Caco-2 (cell line): Measurements from ENCODE around the gene ECEL1. TPM values are rescaled to one million over a fixed set of nuclear protein-coding genes. Genes with fewer than 3 reads are reported as not detected.
A peak's percentile ranks its signal among the peaks of the same experiment; 100 is the strongest.

ENCODE experiments used
- BruUV-seq: library from RNA; stranded (reverse); fragments of 400-500 nt; replicated peaks from 2 replicates; lab custom pipeline; 2021; lab: Mats Ljungman, UMichigan
- CTCF ChIA-PET: fragments of 300-600 bp; sonication (Branson Sonifier 250); formaldehyde crosslinking; loops from one replicate; lab custom pipeline; 2022; ENCODE audit warnings: antibody characterized with exemption; lab: Charles Lee
- POLR2A ChIA-PET: fragments of 300-600 bp; sonication (Branson Sonifier 250); formaldehyde crosslinking; loops from one replicate; lab custom pipeline; 2022; ENCODE audit warnings: antibody characterized with exemption; lab: Charles Lee
- DNase-seq, 2 experiments: peaks; one replicate each; pipeline versions ENCODE4 v3.0.0 to v3.0.0-alpha.2; 2020 to 2022
- H3K27me3 ChIP-seq: replicated peaks from 2 replicates; pipeline ENCODE4 v1.6.0; 2011; ENCODE audit warnings: low read length; ENCODE audit not compliant: control insufficient read depth, insufficient read depth
- H3K36me3 ChIP-seq: 2 replicates; pipeline ENCODE4 v1.5.1; 2011; ENCODE audit warnings: low read length; ENCODE audit not compliant: control insufficient read depth, insufficient read depth
- H3K4me1 ChIP-seq: fragments of 250-450 bp; sonication (Bioruptor Pico); 2 replicates; pipeline ENCODE4 v1.5.1; 2020; ENCODE audit warnings: mild to moderate bottlenecking
- H3K4me3 ChIP-seq: 2 replicates; pipeline ENCODE4 v1.5.1; 2011; ENCODE audit warnings: low read depth, mild to moderate bottlenecking, control low read depth, low read length
- H3K9me3 ChIP-seq: fragments of 250-450 bp; sonication (Bioruptor Pico); 2 replicates; pipeline ENCODE4 v1.5.1; 2020; ENCODE audit warnings: mild to moderate bottlenecking, moderate library complexity
- H3K27ac Mint-ChIP-seq: one replicate; pipeline ENCODE4 v1.8.0; 2022; ENCODE audit warnings: mixed read lengths; ENCODE audit not compliant: unreplicated experiment
- H3K27me3 Mint-ChIP-seq: one replicate; pipeline ENCODE4 v1.8.0; 2022; ENCODE audit warnings: mixed read lengths; ENCODE audit not compliant: insufficient read depth, unreplicated experiment
- H3K36me3 Mint-ChIP-seq: one replicate; pipeline ENCODE4 v1.8.0; 2022; ENCODE audit warnings: mild to moderate bottlenecking, mixed read lengths; ENCODE audit not compliant: insufficient read depth, unreplicated experiment
- H3K4me1 Mint-ChIP-seq: one replicate; pipeline ENCODE4 v1.8.0; 2022; ENCODE audit warnings: low read depth, mixed read lengths; ENCODE audit not compliant: unreplicated experiment
- H3K4me3 Mint-ChIP-seq: one replicate; pipeline ENCODE4 v1.8.0; 2022; ENCODE audit warnings: mild to moderate bottlenecking, moderate library complexity, mixed read lengths; ENCODE audit not compliant: unreplicated experiment
- H3K9me3 Mint-ChIP-seq: one replicate; pipeline ENCODE4 v1.8.0; 2022; ENCODE audit warnings: mixed read lengths; ENCODE audit not compliant: unreplicated experiment
- intact Hi-C: fragments of 100-400 bp; cut with micrococcal nuclease; formaldehyde crosslinking; loops from one replicate; pipeline ENCODE4 v1.10.0; 2022; ENCODE audit not compliant: unreplicated experiment
- total RNA-seq: library from RNA; stranded (reverse); gene quantifications from 2 replicates; pipeline ENCODE4 v1.2.3, GENCODE V29; 2022
- TF ChIP-seq, protein P1 (sequence below), 2 experiments: fragments of 200-600 bp in 1 of 2; IDR thresholded peaks; 1 replicate in 1 of 2; 2 replicates in 1 of 2; pipeline versions ENCODE4 v1.5.1 to v1.8.0; 2011 to 2022; ENCODE audit warnings: antibody characterized with exemption in 1 of 2, control low read depth in 1 of 2, inconsistent platforms in 1 of 2, low read depth in 1 of 2, low read length in 1 of 2, mild to moderate bottlenecking in 1 of 2, moderate library complexity in 1 of 2; ENCODE audit not compliant: insufficient read depth in 1 of 2, severe bottlenecking in 1 of 2, unreplicated experiment in 1 of 2

The ECEL1 gene
- total RNA-seq, 1 experiment from 2014 or later, result 6.4 TPM

DNA sequence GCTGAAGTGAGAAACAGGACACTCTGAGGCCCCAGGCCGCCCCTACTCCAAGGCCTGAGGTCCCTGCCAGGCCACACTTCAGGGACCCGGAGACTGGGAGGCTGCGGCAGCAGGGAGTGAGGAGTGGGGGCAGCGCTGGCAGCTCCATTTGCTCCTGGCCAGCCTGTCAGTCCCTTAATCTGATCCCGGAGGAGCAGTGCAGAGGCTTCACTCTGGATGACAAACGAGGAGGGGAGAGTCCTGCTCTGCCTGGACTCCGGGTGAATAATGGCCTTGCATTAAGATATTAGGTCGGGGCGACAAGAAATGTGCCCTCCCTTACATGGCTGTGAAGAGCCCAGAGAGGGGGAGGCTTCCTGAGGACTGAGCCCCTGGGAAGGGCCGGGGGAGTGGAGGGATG, 18.2 kb upstream of the ECEL1 start:
- Histone ChIP-seq H3K4me1 (no peaks in the 10 kb centered on the region), H3K4me3 (no peak overlapping the region), H3K9me3 (no peaks in the 10 kb centered on the region), H3K27me3 (no peaks in the 10 kb centered on the region), H3K36me3 (no peaks in the 10 kb centered on the region)
- TF ChIP-seq, protein P1, sequence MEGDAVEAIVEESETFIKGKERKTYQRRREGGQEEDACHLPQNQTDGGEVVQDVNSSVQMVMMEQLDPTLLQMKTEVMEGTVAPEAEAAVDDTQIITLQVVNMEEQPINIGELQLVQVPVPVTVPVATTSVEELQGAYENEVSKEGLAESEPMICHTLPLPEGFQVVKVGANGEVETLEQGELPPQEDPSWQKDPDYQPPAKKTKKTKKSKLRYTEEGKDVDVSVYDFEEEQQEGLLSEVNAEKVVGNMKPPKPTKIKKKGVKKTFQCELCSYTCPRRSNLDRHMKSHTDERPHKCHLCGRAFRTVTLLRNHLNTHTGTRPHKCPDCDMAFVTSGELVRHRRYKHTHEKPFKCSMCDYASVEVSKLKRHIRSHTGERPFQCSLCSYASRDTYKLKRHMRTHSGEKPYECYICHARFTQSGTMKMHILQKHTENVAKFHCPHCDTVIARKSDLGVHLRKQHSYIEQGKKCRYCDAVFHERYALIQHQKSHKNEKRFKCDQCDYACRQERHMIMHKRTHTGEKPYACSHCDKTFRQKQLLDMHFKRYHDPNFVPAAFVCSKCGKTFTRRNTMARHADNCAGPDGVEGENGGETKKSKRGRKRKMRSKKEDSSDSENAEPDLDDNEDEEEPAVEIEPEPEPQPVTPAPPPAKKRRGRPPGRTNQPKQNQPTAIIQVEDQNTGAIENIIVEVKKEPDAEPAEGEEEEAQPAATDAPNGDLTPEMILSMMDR (IDR thresholded peaks at IDR 0.05; ENCODE audit: insufficient read depth in 1 of 2, low read depth in 1 of 2, low read length in 1 of 2, severe bottlenecking in 1 of 2, unreplicated experiment in 1 of 2), result no peak
- H3K27me3 Mint-ChIP-seq, result no peaks in the 10 kb centered on the region
- no peaks in the 10 kb centered on the region for H3K36me3 Mint-ChIP-seq
- DNase-seq, result no peak
- no peak overlapping the region for H3K4me3 Mint-ChIP-seq
- H3K9me3 Mint-ChIP-seq, result no peaks in the 10 kb centered on the region
- BruUV-seq, result no TSS peak
- CTCF ChIA-PET, result no interaction called here
- POLR2A ChIA-PET, result no interaction called here
- H3K4me1 Mint-ChIP-seq, result no peaks in the 10 kb centered on the region
- intact Hi-C loops, result no loop called here
- H3K27ac Mint-ChIP-seq, result no peak overlapping the region

DNA sequence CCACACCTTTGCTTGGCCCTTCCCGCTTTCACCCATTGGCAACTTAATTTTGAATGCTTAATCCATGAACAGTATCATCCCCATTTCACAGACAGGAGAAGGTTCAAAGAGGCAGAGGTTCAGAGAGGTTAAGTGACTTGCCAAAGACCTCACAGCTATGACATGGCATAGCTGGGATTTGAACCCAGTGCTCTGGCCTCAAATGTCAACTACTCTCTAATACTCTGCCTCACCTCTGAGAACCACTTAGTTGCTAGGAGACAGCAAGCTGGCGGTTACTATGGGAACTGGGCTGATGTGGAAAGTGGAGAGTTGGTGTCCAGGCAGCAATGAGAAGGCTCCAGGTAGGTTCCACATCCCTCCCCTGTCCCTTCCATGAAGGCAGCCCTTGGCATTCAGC, 16.8 kb upstream of the ECEL1 start:
- H3K9me3 Mint-ChIP-seq, result no peaks in the 10 kb centered on the region
- H3K27me3 ChIP-seq, result no peaks in the 10 kb centered on the region
- BruUV-seq, result no TSS peak
- H3K4me3 Mint-ChIP-seq, result no peak overlapping the region
- intact Hi-C loops, result no loop called here
- DNase-seq, result no peak
- no peaks in the 10 kb centered on the region for H3K4me1 ChIP-seq
- no peaks in the 10 kb centered on the region for H3K9me3 ChIP-seq
- POLR2A ChIA-PET, result no interaction called here
- no peaks in the 10 kb centered on the region for H3K36me3 ChIP-seq
- no peaks in the 10 kb centered on the region for H3K36me3 Mint-ChIP-seq
- CTCF ChIA-PET, result no interaction called here
- H3K27me3 Mint-ChIP-seq, result no peaks in the 10 kb centered on the region
- H3K4me3 ChIP-seq, result no peak overlapping the region
- H3K27ac Mint-ChIP-seq, result no peak overlapping the region
- H3K4me1 Mint-ChIP-seq, result no peaks in the 10 kb centered on the region
- TF ChIP-seq, protein P1 (IDR thresholded peaks at IDR 0.05; ENCODE audit: insufficient read depth in 1 of 2, low read depth in 1 of 2, low read length in 1 of 2, severe bottlenecking in 1 of 2, unreplicated experiment in 1 of 2), result no peak

DNA sequence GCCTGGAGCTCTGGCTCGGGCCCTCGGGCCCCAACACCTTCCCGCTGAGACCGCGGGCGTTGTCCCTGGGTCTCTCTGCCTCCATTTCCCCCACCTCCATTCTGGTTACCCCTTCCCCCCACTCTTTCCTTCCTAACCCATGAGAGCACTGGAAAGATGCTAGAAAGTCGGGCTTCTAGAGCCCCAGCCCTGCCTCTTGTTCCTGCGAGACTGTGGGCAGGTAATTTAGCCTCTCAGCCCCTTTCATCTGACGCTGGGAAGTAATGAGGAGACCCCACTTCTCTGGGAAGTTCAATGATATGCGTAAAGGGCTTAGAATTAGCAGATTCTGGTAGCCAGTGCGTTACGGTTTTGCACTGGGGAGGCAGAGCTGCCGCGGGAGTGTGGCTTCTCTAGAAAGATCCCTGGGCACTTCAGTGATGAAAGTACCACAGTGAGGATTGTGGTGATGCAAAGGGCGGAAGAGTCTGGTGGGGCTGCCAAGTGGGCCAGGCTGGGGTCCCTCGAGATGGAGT, 16.2 kb upstream of the ECEL1 start:
- ChIA-PET CTCF (no interaction called here), POLR2A (no interaction called here)
- Histone ChIP-seq H3K4me3 (peak overlapping the region; percentile 38), H3K27me3 (no peaks in the 10 kb centered on the region), H3K36me3 (no peaks in the 10 kb centered on the region), H3K9me3 (no peaks in the 10 kb centered on the region), H3K4me1 (no peaks in the 10 kb centered on the region)
- Mint-ChIP-seq H3K9me3 (no peaks in the 10 kb centered on the region), H3K4me1 (no peaks in the 10 kb centered on the region), H3K27me3 (no peaks in the 10 kb centered on the region), H3K27ac (no peak overlapping the region), H3K36me3 (no peaks in the 10 kb centered on the region), H3K4me3 (peak overlapping the region; percentile 55)
- no TSS peak for BruUV-seq
- TF ChIP-seq, protein P1 (IDR thresholded peaks at IDR 0.05; ENCODE audit: insufficient read depth in 1 of 2, low read depth in 1 of 2, low read length in 1 of 2, severe bottlenecking in 1 of 2, unreplicated experiment in 1 of 2), result no peak
- DNase-seq, result no peak
- intact Hi-C loops, result no loop called here
